Stimulated activated naive CD8-positive, alpha-beta T cell treated with anti-CD3 and anti-CD28 coated beads, Interleukin-15, Interleukin-2, amounts not matched to agents 100 ng/mL and 50 ng/mL, for 24 hours (primary cell): Measurements from ENCODE around the gene CYTH1.

Experiments
- H3K27ac Mint-ChIP-seq: one replicate; pipeline ENCODE4 v1.8.0; 2021; ENCODE audit warnings: mild to moderate bottlenecking, mixed read lengths
- H3K27me3 Mint-ChIP-seq: one replicate; pipeline ENCODE4 v1.8.0; 2021; ENCODE audit warnings: mixed read lengths
- H3K36me3 Mint-ChIP-seq: one replicate; pipeline ENCODE4 v1.8.0; 2021; ENCODE audit warnings: low read depth, mixed read lengths
- H3K4me1 Mint-ChIP-seq: one replicate; pipeline ENCODE4 v1.8.0; 2021; ENCODE audit warnings: low read depth, mixed read lengths
- H3K4me3 Mint-ChIP-seq: one replicate; pipeline ENCODE4 v1.8.0; 2021; ENCODE audit warnings: mild to moderate bottlenecking, mixed read lengths
- H3K9me3 Mint-ChIP-seq: one replicate; pipeline ENCODE4 v1.8.0; 2021; ENCODE audit warnings: mixed read lengths

CYTH1 gene

GRCh38 chr17:78697554-78698343, 84.3 kb downstream of the CYTH1 start:
- H3K27me3 Mint-ChIP-seq, result no peaks in the 10 kb centered on the region
- H3K27ac Mint-ChIP-seq, result peak overlapping the region; percentile 59
- H3K4me1 Mint-ChIP-seq, result peaks cover 22% of the 10 kb centered on the region
- H3K36me3 Mint-ChIP-seq, result peaks cover 80% of the 10 kb centered on the region
- no peak overlapping the region for H3K4me3 Mint-ChIP-seq
- H3K9me3 Mint-ChIP-seq, result no peaks in the 10 kb centered on the region

DNA sequence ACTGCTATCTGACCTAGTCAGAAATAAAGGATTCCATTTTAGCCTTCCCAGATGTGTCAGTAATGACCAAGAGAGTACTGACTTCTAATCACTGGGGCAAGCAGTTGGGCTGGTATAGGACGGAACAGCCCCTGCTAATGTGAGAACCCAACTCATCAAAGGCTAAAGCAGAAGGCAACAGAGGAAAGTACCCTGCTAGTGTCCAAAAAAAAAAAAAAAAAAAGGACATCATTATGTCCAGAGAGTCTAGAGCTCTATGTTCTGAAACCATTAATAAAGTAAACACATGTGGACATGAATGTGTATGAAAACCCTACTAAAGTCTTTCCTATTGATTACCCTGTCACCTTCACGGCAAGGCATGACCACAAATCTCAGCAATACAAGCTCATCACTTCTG, 85.0 kb downstream of the CYTH1 start:
- no peak overlapping the region for H3K4me3 Mint-ChIP-seq
- H3K4me1 Mint-ChIP-seq, result peaks cover 22% of the 10 kb centered on the region
- H3K9me3 Mint-ChIP-seq, result no peaks in the 10 kb centered on the region
- peak overlapping the region; percentile 59 for H3K27ac Mint-ChIP-seq
- peaks cover 82% of the 10 kb centered on the region for H3K36me3 Mint-ChIP-seq
- no peaks in the 10 kb centered on the region for H3K27me3 Mint-ChIP-seq

GRCh38 chr17:78696016-78696982, 85.8 kb downstream of the CYTH1 start:
- H3K27ac Mint-ChIP-seq, result peak overlapping the region; percentile 67
- H3K9me3 Mint-ChIP-seq, result no peaks in the 10 kb centered on the region
- H3K27me3 Mint-ChIP-seq, result no peaks in the 10 kb centered on the region
- no peak overlapping the region for H3K4me3 Mint-ChIP-seq
- peaks cover 85% of the 10 kb centered on the region for H3K36me3 Mint-ChIP-seq
- peaks cover 22% of the 10 kb centered on the region for H3K4me1 Mint-ChIP-seq

- Mint-ChIP-seq H3K4me3 (no peak overlapping the region), H3K36me3 (peaks cover 81% of the 10 kb centered on the region), H3K27me3 (no peaks in the 10 kb centered on the region), H3K27ac (peak overlapping the region; percentile 67), H3K4me1 (peaks cover 22% of the 10 kb centered on the region), H3K9me3 (no peaks in the 10 kb centered on the region)
Measured at GRCh38 chr17:78694805-78695531, 87.1 kb downstream of the CYTH1 start.

DNA sequence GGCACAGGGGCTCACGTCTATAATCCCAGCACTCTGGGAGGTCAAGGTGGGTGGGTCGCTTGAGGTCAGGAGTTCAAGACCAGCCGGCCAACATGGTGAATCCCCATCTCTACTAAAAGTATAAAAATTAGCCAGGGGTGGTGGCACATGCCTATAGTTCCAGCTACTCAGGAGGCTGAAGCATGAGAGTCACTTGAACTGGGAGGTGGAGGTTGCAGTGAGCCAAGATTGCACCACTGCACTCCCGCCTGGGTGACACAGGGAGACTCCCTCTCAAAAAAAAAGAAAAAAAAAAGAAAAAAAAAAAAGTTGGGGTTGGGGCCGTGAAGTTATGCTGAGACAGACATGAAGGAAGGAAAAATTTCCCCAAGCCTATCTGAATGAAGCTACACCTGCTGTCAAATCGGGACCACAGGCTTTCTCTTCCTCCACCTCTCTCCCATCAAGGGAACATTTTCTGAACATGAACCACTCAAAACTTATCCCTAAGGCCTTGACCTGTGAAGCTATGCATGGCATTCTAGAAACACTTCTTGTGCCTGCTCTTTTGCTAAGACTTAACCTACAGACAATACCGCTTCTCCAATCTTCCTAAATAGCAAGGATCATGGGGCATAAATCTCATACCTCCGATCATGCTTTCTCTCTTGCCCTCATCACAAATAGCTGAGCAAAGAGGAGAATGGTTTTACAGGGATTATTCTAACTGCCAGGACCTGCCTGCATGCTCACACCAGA, 88.6 kb downstream of the CYTH1 start:
- H3K9me3 Mint-ChIP-seq, result no peaks in the 10 kb centered on the region
- H3K27ac Mint-ChIP-seq, result peak overlapping the region; percentile 73
- no peaks in the 10 kb centered on the region for H3K27me3 Mint-ChIP-seq
- H3K4me1 Mint-ChIP-seq, result peaks cover 19% of the 10 kb centered on the region
- no peak overlapping the region for H3K4me3 Mint-ChIP-seq
- peaks cover 85% of the 10 kb centered on the region for H3K36me3 Mint-ChIP-seq

DNA sequence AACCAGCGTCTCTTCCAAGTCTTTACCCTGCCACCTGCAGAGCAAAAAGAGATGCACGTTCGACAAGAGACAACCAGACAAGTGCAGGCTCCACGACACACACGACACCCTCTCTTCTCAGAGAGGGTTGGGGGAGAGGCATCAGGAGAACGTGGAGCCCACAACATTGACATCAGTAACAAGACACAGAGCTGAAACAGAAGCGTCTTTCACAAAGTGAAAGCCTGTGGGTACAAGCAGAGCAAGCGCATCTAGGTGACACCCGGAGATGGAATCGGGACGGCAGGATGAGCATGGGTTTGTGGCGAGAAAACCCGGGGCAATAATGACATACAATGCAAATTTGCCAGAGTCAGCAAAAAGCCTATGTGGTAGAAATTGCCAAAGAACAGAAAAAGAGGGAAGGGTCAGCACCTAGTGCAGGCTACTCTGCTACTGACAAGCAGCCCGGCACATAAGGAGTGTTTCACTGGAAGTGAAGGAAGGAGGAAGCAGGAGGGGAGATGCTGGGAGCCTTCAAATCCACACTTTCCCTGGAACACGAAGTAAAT, 89.5 kb downstream of the CYTH1 start:
- peak overlapping the region; percentile 3 for H3K27ac Mint-ChIP-seq
- H3K4me3 Mint-ChIP-seq, result no peak overlapping the region
- no peaks in the 10 kb centered on the region for H3K27me3 Mint-ChIP-seq
- peaks cover 16% of the 10 kb centered on the region for H3K4me1 Mint-ChIP-seq
- H3K9me3 Mint-ChIP-seq, result no peaks in the 10 kb centered on the region
- H3K36me3 Mint-ChIP-seq, result peaks cover 86% of the 10 kb centered on the region

DNA sequence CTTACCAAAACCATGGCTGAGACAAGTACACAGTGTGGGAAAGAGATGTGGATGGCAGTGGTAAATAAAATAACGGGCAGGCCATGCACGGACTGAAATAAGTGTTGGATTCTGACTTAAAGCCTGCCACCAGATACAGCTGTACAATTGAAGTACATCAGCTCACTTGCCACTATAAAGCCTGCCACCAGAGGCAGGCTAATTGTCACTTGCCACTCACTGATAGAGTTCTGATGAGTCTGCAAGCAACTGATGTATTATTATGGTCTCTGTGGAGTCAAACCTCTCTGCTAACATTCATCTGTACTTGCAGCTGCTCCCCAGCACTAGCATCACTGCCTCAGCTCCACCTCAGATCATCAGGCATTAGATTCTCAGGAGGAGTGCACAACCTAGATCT, 93.0 kb downstream of the CYTH1 start:
- no peaks in the 10 kb centered on the region for H3K9me3 Mint-ChIP-seq
- H3K4me3 Mint-ChIP-seq, result no peak overlapping the region
- peak overlapping the region; percentile 31 for H3K27ac Mint-ChIP-seq
- H3K4me1 Mint-ChIP-seq, result no peaks in the 10 kb centered on the region
- H3K27me3 Mint-ChIP-seq, result no peaks in the 10 kb centered on the region
- peaks cover 63% of the 10 kb centered on the region for H3K36me3 Mint-ChIP-seq

DNA sequence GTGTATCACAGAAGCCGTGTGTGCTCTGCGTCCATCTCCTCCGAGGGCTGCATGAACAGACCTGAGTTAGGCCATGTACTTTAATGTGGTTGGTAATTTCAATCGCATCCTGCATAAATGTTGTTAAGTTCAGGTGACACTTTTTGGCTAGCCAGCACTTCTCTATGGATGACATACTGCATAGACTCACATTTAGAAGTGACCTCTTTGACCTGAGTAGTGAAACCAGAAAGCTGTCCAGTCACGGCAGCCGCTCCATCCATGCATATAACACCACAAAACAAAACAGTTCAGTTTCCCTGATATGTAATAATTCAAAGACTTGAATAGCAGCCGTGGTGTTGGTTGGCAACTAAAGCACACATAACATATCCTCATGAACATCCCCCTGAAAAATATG, 94.1 kb downstream of the CYTH1 start:
- H3K27ac Mint-ChIP-seq, result peak overlapping the region; percentile 10
- peaks cover 58% of the 10 kb centered on the region for H3K36me3 Mint-ChIP-seq
- no peaks in the 10 kb centered on the region for H3K4me1 Mint-ChIP-seq
- no peak overlapping the region for H3K4me3 Mint-ChIP-seq
- no peaks in the 10 kb centered on the region for H3K9me3 Mint-ChIP-seq
- no peaks in the 10 kb centered on the region for H3K27me3 Mint-ChIP-seq

- Mint-ChIP-seq H3K27ac (peak overlapping the region; percentile 24), H3K4me3 (no peak overlapping the region), H3K9me3 (no peaks in the 10 kb centered on the region), H3K36me3 (peaks cover 53% of the 10 kb centered on the region), H3K27me3 (no peaks in the 10 kb centered on the region), H3K4me1 (no peaks in the 10 kb centered on the region)
Measured at GRCh38 chr17:78687125-78687524, 94.9 kb downstream of the CYTH1 start.

DNA sequence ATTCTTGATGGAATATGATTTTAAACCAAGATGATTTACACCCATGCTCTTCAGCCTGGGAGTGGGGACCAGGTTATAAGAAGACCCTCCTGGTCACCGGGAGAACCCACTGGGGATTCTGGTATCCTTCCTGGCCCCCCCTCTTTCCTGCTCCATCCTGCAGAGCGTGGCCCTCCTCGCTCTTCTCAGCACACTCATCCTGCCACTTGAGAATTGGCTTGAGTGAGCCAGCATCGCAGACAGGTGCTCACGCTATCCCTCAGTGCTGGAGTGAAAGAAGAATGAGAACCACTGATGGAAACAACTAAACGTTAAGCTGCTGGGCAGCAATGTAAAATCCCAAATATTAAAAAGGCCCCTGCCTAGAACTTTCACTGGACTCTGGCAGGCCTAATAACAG, 98.0 kb downstream of the CYTH1 start:
- Mint-ChIP-seq H3K9me3 (no peaks in the 10 kb centered on the region), H3K27ac (no peak overlapping the region), H3K4me3 (no peak overlapping the region), H3K27me3 (no peaks in the 10 kb centered on the region), H3K36me3 (peaks cover 49% of the 10 kb centered on the region), H3K4me1 (no peaks in the 10 kb centered on the region)

DNA sequence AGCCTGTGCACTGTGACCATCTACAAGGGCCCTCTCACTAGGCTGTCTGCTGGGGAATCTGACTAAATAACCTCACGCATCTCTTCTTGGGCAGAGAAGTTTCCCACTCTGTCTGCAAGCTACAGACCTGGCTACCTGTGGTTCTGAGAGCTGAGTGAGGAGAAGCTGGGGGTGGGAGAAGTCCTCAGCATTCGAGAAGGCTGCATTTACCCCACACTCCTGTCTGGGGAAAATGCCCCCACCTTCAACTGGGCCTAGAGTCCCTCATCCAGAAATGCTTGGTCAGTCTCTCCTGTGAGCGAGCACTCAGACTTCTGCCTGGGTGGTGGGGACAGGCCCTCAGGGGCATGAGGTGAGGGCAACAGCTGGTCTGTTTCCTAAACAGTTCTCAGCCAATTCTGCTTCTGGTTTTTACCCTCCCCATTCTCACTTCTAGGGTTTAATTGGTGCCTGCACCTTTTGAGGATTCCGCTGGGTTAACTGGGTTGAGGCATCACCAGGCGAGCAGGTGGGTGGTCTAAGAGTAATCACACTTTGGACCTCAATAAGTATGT, 98.6 kb downstream of the CYTH1 start:
- Mint-ChIP-seq H3K4me1 (no peaks in the 10 kb centered on the region), H3K9me3 (no peaks in the 10 kb centered on the region), H3K4me3 (no peak overlapping the region), H3K27ac (no peak overlapping the region), H3K36me3 (peaks cover 49% of the 10 kb centered on the region), H3K27me3 (no peaks in the 10 kb centered on the region)

GRCh38 chr17:78682363-78682762, 99.7 kb downstream of the CYTH1 start:
- Mint-ChIP-seq H3K27ac (no peak overlapping the region), H3K9me3 (no peaks in the 10 kb centered on the region), H3K4me3 (no peak overlapping the region), H3K4me1 (peaks cover 3% of the 10 kb centered on the region), H3K36me3 (peaks cover 43% of the 10 kb centered on the region), H3K27me3 (no peaks in the 10 kb centered on the region)

DNA sequence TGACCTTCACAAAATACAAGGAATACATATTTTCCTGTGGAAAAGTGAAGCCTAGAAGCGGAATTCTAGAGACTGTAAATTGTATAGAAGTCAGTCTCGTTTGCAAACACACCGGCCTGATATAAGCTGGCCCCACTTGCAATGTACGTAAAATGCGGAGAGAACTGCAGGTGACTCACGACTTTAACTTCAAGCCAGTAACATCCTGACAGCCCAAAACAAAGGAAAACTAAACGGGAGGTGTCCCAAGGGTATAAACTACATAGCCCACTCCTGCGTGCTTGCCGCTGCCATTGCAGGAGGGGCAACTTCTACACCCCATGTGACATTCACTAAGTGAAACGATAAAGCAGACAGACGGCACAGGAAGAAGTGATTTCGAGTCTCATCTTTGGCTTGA, 101.6 kb downstream of the CYTH1 start:
- Mint-ChIP-seq H3K4me1 (peaks cover 3% of the 10 kb centered on the region), H3K36me3 (peaks cover 47% of the 10 kb centered on the region), H3K9me3 (no peaks in the 10 kb centered on the region), H3K27ac (no peak overlapping the region), H3K4me3 (no peak overlapping the region), H3K27me3 (no peaks in the 10 kb centered on the region)
